AG09309 (cell line): ENCODE results near the gene CACNA1B.
"Not testable (repeated sequence)": the region's sequence is repeated elsewhere in the genome, so short reads cannot be mapped to it uniquely, and the experiment has no call there.

ENCODE experiments used
- DNase-seq: peaks from one replicate; pipeline ENCODE4 v3.0.0-alpha.2; 2010; ENCODE audit warnings: low read depth
- H3K4me3 ChIP-seq: 2 replicates; pipeline ENCODE4 v1.5.1; 2011; ENCODE audit warnings: mild to moderate bottlenecking, low read depth, low read length, moderate library complexity; ENCODE audit not compliant: control insufficient read depth
- CTCF ChIP-seq: IDR thresholded peaks from 2 replicates; pipeline ENCODE4 v1.5.1; 2011; ENCODE audit warnings: mild to moderate bottlenecking, low read depth, low read length, inconsistent platforms; ENCODE audit not compliant: insufficient read depth, control insufficient read depth; ENCODE audit errors: missing control alignments

The CACNA1B gene

DNA sequence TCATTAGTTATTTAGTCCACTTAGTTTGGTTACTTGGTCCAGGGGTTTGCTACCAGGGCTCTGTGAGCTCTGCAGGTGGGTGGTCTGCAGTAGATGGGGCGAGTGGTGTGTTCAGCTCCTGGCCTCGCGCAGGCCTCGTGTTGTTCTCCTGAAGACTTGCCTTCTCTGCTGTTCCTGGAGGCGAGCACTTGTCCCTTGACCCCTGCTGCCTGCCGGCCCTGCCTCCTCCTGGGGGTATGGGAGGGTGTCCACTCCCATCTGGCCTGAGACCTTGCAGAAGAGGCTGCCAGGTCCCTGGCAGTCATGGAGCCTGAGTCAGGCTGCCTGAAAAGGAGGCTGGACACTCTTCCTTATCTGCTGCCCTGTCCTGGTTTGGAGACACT is 137.0 kb downstream of the CACNA1B start:
- H3K4me3 ChIP-seq: no peak overlapping the region
- no peak for DNase-seq
- TF ChIP-seq CTCF: no peak

DNA sequence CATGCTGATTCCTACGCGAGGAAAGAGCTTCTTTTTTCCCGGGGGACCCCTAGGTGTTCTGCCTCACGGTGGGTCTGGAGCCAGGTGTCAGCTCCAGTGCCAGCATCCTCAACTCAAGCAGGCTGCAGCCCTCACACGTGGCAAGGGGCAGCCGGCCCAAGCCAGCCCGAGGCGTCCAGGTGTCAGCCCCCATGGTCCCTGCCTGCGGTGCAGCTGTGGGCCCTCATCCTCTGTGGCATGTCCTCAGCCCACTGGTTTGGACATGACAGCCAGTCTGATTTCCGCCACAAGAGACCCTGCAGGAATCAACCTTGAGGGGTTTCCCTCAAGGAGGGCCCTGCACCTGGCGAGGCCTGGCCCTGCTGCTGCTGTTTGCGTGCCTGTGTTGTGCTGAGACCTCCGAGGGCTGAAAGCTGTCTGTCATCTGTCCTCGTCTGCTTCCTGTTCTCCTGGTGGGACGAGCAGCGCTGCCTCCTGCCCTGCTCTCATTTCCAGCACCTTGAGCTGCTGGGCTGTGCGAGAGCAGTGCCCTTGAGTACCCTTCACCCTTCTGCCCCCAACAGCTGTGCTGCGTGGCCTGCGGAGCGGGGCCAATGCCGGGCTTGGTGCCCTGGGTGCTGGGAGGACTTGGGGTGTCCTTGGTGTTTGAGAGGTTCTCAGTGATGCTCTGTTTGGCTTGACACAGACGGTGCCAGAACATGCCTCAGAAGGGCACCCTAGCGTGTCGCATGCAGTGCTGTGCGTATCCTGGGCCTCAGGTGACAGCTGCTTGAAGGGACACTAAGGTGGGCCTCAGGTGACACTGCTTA is 137.6 kb downstream of the CACNA1B start:
- no peak for DNase-seq
- no peak for TF ChIP-seq CTCF

GRCh38 chr9:138016406-138017187 is 139.0 kb downstream of the CACNA1B start:
- no peak for TF ChIP-seq CTCF
- no peak overlapping the region for H3K4me3 ChIP-seq
- no peak for DNase-seq

More for the DNA sequence above, 137.6 kb downstream of the CACNA1B start:
- no peak overlapping the region for H3K4me3 ChIP-seq

GRCh38 chr9:138017200-138017599 is 139.6 kb downstream of the CACNA1B start:
- H3K4me3 ChIP-seq: no peak overlapping the region
- no peak for TF ChIP-seq CTCF
- no peak for DNase-seq

- not testable (repeated sequence) for H3K4me3 ChIP-seq, DNase-seq
Measured at GRCh38 chr9:138019514-138019913, 141.9 kb downstream of the CACNA1B start.

- no peak for DNase-seq
- no peak overlapping the region for H3K4me3 ChIP-seq
- no peak for TF ChIP-seq CTCF
Measured at GRCh38 chr9:138020120-138020794, 142.7 kb downstream of the CACNA1B start.
